Measurements from ENCODE around the gene IGSF23. TPM values are rescaled to one million over a fixed set of nuclear protein-coding genes. Genes with fewer than 3 reads are reported as not detected.
"Not testable (repeated sequence)": the region's sequence is repeated elsewhere in the genome, so short reads cannot be mapped to it uniquely, and the experiment has no call there.

Gene IGSF23
- total RNA-seq, 1 donor from 2014 or later, result not detected

GRCh38 chr19:44663996-44664395 lies 50.6 kb downstream of the IGSF23 start:
- Mint-ChIP-seq H3K4me1 (ENCODE audit: unreplicated experiment) (no peaks in the 10 kb centered on the region), H3K27me3 (no peaks in the 10 kb centered on the region), H3K9me3 (no peaks in the 10 kb centered on the region), H3K27ac (no peak overlapping the region), H3K4me3 (no peak overlapping the region), H3K36me3 (peaks cover 9% of the 10 kb centered on the region)
- DNase-seq (ENCODE audit: extremely low spot score, unreplicated experiment), result no peak
- TF ChIP-seq CTCF (conservative IDR thresholded peaks at IDR 0.05), result no peak

GRCh38 chr19:44664976-44665375 lies 51.6 kb downstream of the IGSF23 start:
- TF ChIP-seq CTCF (conservative IDR thresholded peaks at IDR 0.05), result no peak
- DNase-seq (ENCODE audit: extremely low spot score, unreplicated experiment), result no peak

GRCh38 chr19:44666852-44667556 lies 53.6 kb downstream of the IGSF23 start:
- no peak for DNase-seq (ENCODE audit: extremely low spot score, unreplicated experiment)
- H3K9me3 Mint-ChIP-seq, result no peaks in the 10 kb centered on the region
- H3K4me3 Mint-ChIP-seq, result no peak overlapping the region
- no peak overlapping the region for H3K27ac Mint-ChIP-seq
- no peaks in the 10 kb centered on the region for H3K27me3 Mint-ChIP-seq
- H3K36me3 Mint-ChIP-seq, result peaks cover 6% of the 10 kb centered on the region
- TF ChIP-seq CTCF (conservative IDR thresholded peaks at IDR 0.05), result no peak
- no peaks in the 10 kb centered on the region for H3K4me1 Mint-ChIP-seq (ENCODE audit: unreplicated experiment)

More at GRCh38 chr19:44664976-44665375, 51.6 kb downstream of the IGSF23 start:
- Mint-ChIP-seq H3K27ac (no peak overlapping the region), H3K4me3 (no peak overlapping the region), H3K27me3 (no peaks in the 10 kb centered on the region), H3K9me3 (no peaks in the 10 kb centered on the region), H3K36me3 (peaks cover 9% of the 10 kb centered on the region), H3K4me1 (ENCODE audit: unreplicated experiment) (no peaks in the 10 kb centered on the region)

- Mint-ChIP-seq H3K4me1 (ENCODE audit: unreplicated experiment) (no peaks in the 10 kb centered on the region), H3K9me3 (no peaks in the 10 kb centered on the region), H3K27ac (peak overlapping the region; percentile 43), H3K4me3 (no peak overlapping the region), H3K36me3 (no peaks in the 10 kb centered on the region), H3K27me3 (no peaks in the 10 kb centered on the region)
- DNase-seq (ENCODE audit: extremely low spot score, unreplicated experiment), result no peak
- no peak for TF ChIP-seq CTCF (conservative IDR thresholded peaks at IDR 0.05)
Measured at GRCh38 chr19:44668985-44669764, 55.8 kb downstream of the IGSF23 start.

- not testable (repeated sequence) for H3K9me3 Mint-ChIP-seq; DNase-seq (ENCODE audit: extremely low spot score, unreplicated experiment); H3K4me1 Mint-ChIP-seq (ENCODE audit: unreplicated experiment); H3K36me3 Mint-ChIP-seq; H3K4me3 Mint-ChIP-seq; H3K27me3 Mint-ChIP-seq
- H3K27ac Mint-ChIP-seq, result peak overlapping the region; percentile 43
Measured at GRCh38 chr19:44670027-44670426, 56.7 kb downstream of the IGSF23 start.

GRCh38 chr19:44671400-44671799 lies 58.0 kb downstream of the IGSF23 start, which contains the start of gene CEACAM19:
Gene CEACAM19, plus strand, starts transcription at chr19:44671482. Its CDS starts 450 bp downstream, at chr19:44671932.
- Mint-ChIP-seq H3K36me3 (no peaks in the 10 kb centered on the region), H3K9me3 (no peaks in the 10 kb centered on the region), H3K4me3 (no peak within 1 kb of the TSS), H3K27me3 (no peaks in the 10 kb centered on the region), H3K27ac (peak within 1 kb of the TSS; percentile 39), H3K4me1 (ENCODE audit: unreplicated experiment) (no peaks in the 10 kb centered on the region)
- DNase-seq (ENCODE audit: extremely low spot score, unreplicated experiment), result no peak
- TF ChIP-seq CTCF (conservative IDR thresholded peaks at IDR 0.05), result no peak

All from type B pancreatic cell (in vitro differentiated cells).